ENCODE results near the gene ROGDI.

Gene ROGDI

GRCh38 chr16:4801962-4802658 lies at the start of gene ROGDI:
Gene ROGDI, minus strand, starts transcription at chr16:4802633. Its CDS starts 62 bp downstream, at chr16:4802571.
- peak; percentile 70 for DNase-seq

GRCh38 chr16:4850211-4850610 lies 47.8 kb upstream of the ROGDI start:
- DNase-seq: no peak

GRCh38 chr16:4847774-4848587 lies 45.5 kb upstream of the ROGDI start:
- peak; percentile 52 for DNase-seq

GRCh38 chr16:4846901-4847773 lies 44.7 kb upstream of the ROGDI start, which contains the start of the genes GLYR1 and UBN1:
Gene GLYR1, minus strand, starts transcription at chr16:4847288. Its CDS starts 23 bp downstream, at chr16:4847265.
Gene UBN1, plus strand, starts transcription at chr16:4847481. Its CDS starts 5,437 bp downstream, at chr16:4852918.
- DNase-seq: peak; percentile 97

GRCh38 chr16:4846503-4846900 lies 44.1 kb upstream of the ROGDI start:
- no peak for DNase-seq

GRCh38 chr16:4840984-4841383 lies 38.6 kb upstream of the ROGDI start:
- DNase-seq: no peak

GRCh38 chr16:4839942-4840341 lies 37.5 kb upstream of the ROGDI start:
- no peak for DNase-seq

GRCh38 chr16:4837733-4838501 lies 35.5 kb upstream of the ROGDI start:
- no peak for DNase-seq

- no peak for DNase-seq
Measured at GRCh38 chr16:4836727-4837126, 34.3 kb upstream of the ROGDI start.

- DNase-seq: no peak
Measured at GRCh38 chr16:4833584-4833983, 31.2 kb upstream of the ROGDI start.

GRCh38 chr16:4832698-4833343 lies 30.4 kb upstream of the ROGDI start:
- DNase-seq: no peak

- DNase-seq: no peak
Measured at GRCh38 chr16:4831616-4832015, 29.2 kb upstream of the ROGDI start.

GRCh38 chr16:4830408-4830807 lies 28.0 kb upstream of the ROGDI start:
- DNase-seq: no peak

- DNase-seq: no peak
Measured at GRCh38 chr16:4828567-4829321, 26.3 kb upstream of the ROGDI start.

GRCh38 chr16:4826980-4827379 lies 24.5 kb upstream of the ROGDI start:
- no peak for DNase-seq

- no peak for DNase-seq
Measured at GRCh38 chr16:4826526-4826925, 24.1 kb upstream of the ROGDI start.

GRCh38 chr16:4825196-4825595 lies 22.8 kb upstream of the ROGDI start:
- no peak for DNase-seq

- DNase-seq: no peak
Measured at GRCh38 chr16:4820652-4821051, 18.2 kb upstream of the ROGDI start.

- no peak for DNase-seq
Measured at GRCh38 chr16:4814542-4815173, 12.2 kb upstream of the ROGDI start.

- DNase-seq: no peak
Measured at GRCh38 chr16:4814046-4814445, 11.6 kb upstream of the ROGDI start.
